SK-N-SH (cell line): ENCODE results near the gene PROX1. TPM values are rescaled to one million over a fixed set of nuclear protein-coding genes. Genes with fewer than 3 reads are reported as not detected.

Source experiments
- CTCF ChIA-PET: fragments of 300-600, 350-600 bp; formaldehyde crosslinking; extraction: SDS; loops from one replicate; lab custom pipeline; 2021; lab: Yijun Ruan, JAX
- POLR2A ChIA-PET: fragments of 350-600 bp; sonication (Branson Sonifier 250); formaldehyde crosslinking; extraction: SDS; loops from one replicate; lab custom pipeline; 2020; ENCODE audit warnings: antibody characterized with exemption, inconsistent platforms; lab: Yijun Ruan, JAX
- DNase-seq: peaks from one replicate; pipeline ENCODE4 v3.0.0; 2012
- H2AFZ ChIP-seq: fragments of 200-600 bp; sonication (generic); 2 replicates; pipeline ENCODE4 v1.8.1; 2016; ENCODE audit warnings: antibody characterized with exemption, mild to moderate bottlenecking, low read depth
- H3F3A ChIP-seq: fragments of 200-600 bp; sonication (generic); replicated peaks from 2 replicates; pipeline ENCODE3; 2016; ENCODE audit warnings: antibody characterized with exemption, mild to moderate bottlenecking; ENCODE audit not compliant: insufficient read depth
- H3K27ac ChIP-seq, 2 experiments: fragments of 200-500 bp in 1 of 2; fragments of 200-600 bp in 1 of 2; sonication (Bioruptor generic) in 1 of 2; sonication (generic), shearing (Covaris generic) in 1 of 2; 2 replicates each; pipeline versions ENCODE4 v1.5.1 to v1.6.1; 2014 to 2016; ENCODE audit warnings: low read depth in 2 of 2, inconsistent platforms in 1 of 2, low read length in 1 of 2, mild to moderate bottlenecking in 1 of 2, mixed read lengths in 1 of 2
- H3K27me3 ChIP-seq: fragments of 200-600 bp; sonication (generic), shearing (Covaris generic); 2 replicates; pipeline ENCODE4 v1.6.1; 2016; ENCODE audit warnings: mixed run types; ENCODE audit not compliant: insufficient read depth
- H3K36me3 ChIP-seq, 2 experiments: fragments of 200-500 bp in 1 of 2; fragments of 200-600 bp in 1 of 2; sonication (Bioruptor generic) in 1 of 2; sonication (generic) in 1 of 2; replicated peaks in 1 of 2; 2 replicates each; pipeline versions ENCODE3 to v1.5.1; 2014 to 2016; ENCODE audit warnings: low read length in 1 of 2, mild to moderate bottlenecking in 1 of 2; ENCODE audit not compliant: insufficient read depth in 2 of 2, control insufficient read depth in 1 of 2
- H3K4me1 ChIP-seq, 2 experiments: fragments of 200-500 bp in 1 of 2; fragments of 200-600 bp in 1 of 2; sonication (Bioruptor generic) in 1 of 2; sonication (generic), shearing (Covaris generic) in 1 of 2; 2 replicates each; pipeline versions ENCODE4 v1.5.1 to v1.6.1; 2014 to 2016; ENCODE audit warnings: low read depth in 1 of 2, low read length in 1 of 2, mixed run types in 1 of 2; ENCODE audit not compliant: insufficient read depth in 2 of 2, control insufficient read depth in 1 of 2
- H3K4me2 ChIP-seq: fragments of 200-600 bp; sonication (generic), shearing (Covaris generic); 2 replicates; pipeline ENCODE4 v1.6.1; 2017; ENCODE audit warnings: mixed run types
- H3K4me3 ChIP-seq, 2 experiments: fragments of 200-500 bp in 1 of 2; fragments of 200-600 bp in 1 of 2; sonication (Bioruptor generic) in 1 of 2; sonication (generic), shearing (Covaris generic) in 1 of 2; 2 replicates each; pipeline versions ENCODE4 v1.5.1 to v1.8.1; 2014 to 2016; ENCODE audit warnings: low read depth in 2 of 2, inconsistent platforms in 1 of 2, low read length in 1 of 2, mild to moderate bottlenecking in 1 of 2, mixed read lengths in 1 of 2, moderate library complexity in 1 of 2
- H3K79me2 ChIP-seq: fragments of 200-600 bp; sonication (generic); 2 replicates; pipeline ENCODE4 v1.8.1; 2017; ENCODE audit warnings: mild to moderate bottlenecking; ENCODE audit not compliant: insufficient read depth
- H3K9ac ChIP-seq: fragments of 200-600 bp; sonication (generic); 2 replicates; pipeline ENCODE4 v1.6.1; 2017; ENCODE audit warnings: mixed run types
- H3K9me2 ChIP-seq: fragments of 200-600 bp; sonication (generic); 2 replicates; pipeline ENCODE4 v1.6.1; 2017; ENCODE audit warnings: mixed run types
- H3K9me3 ChIP-seq: fragments of 200-600 bp; sonication (generic); 2 replicates; pipeline ENCODE4 v1.6.1; 2017; ENCODE audit warnings: mixed run types, mild to moderate bottlenecking, moderate library complexity
- H4K20me1 ChIP-seq: fragments of 200-600 bp; sonication (generic); 2 replicates; pipeline ENCODE4 v1.6.1; 2017; ENCODE audit warnings: mild to moderate bottlenecking, mixed run types; ENCODE audit not compliant: insufficient read depth
- CTCF ChIP-seq: fragments of 200-600 bp; sonication (generic); IDR thresholded peaks from 2 replicates; pipeline ENCODE4 v1.6.1; 2017; ENCODE audit warnings: antibody characterized with exemption, mild to moderate bottlenecking, moderate library complexity
- EP300 ChIP-seq, 2 experiments: IDR thresholded peaks; 2 replicates each; pipeline versions ENCODE4 v1.4.0 to v1.6.1; 2012; ENCODE audit warnings: borderline replicate concordance in 1 of 2, low read depth in 1 of 2, low read length in 1 of 2
- EZH2phosphoT487 ChIP-seq: fragments of 200-600 bp; sonication (generic); IDR thresholded peaks from 2 replicates; pipeline ENCODE4 v1.6.1; 2017; ENCODE audit warnings: low read depth, mixed run types, mild to moderate bottlenecking, antibody characterized with exemption, moderate library complexity, borderline replicate concordance
- FOSL2 ChIP-seq: IDR thresholded peaks from 2 replicates; pipeline ENCODE4 v1.4.0; 2012; ENCODE audit warnings: low read depth, mild to moderate bottlenecking, moderate library complexity, borderline replicate concordance
- FOXJ3 ChIP-seq: sonication (generic); formaldehyde crosslinking; IDR thresholded peaks from 2 replicates; pipeline ENCODE4 v1.5.1; 2020; ENCODE audit warnings: mild to moderate bottlenecking, missing genetic modification reagents
- GABPA ChIP-seq: IDR thresholded peaks from 2 replicates; pipeline ENCODE4 v1.4.0; 2012; ENCODE audit warnings: low read depth, mild to moderate bottlenecking
- JUND ChIP-seq: IDR thresholded peaks from 2 replicates; pipeline ENCODE4 v1.4.0; 2012
- MXI1 ChIP-seq: IDR thresholded peaks from 2 replicates; pipeline ENCODE4 v1.6.1; 2012; ENCODE audit warnings: mild to moderate bottlenecking, low read depth, low read length, improper control_type of control experiment
- NFIC ChIP-seq: IDR thresholded peaks from 2 replicates; pipeline ENCODE4 v1.4.0; 2012; ENCODE audit warnings: borderline replicate concordance
- NRF1 ChIP-seq: IDR thresholded peaks from 2 replicates; pipeline ENCODE4 v1.6.1; 2012; ENCODE audit warnings: low read depth, mild to moderate bottlenecking, low read length
- POLR2AphosphoS5 ChIP-seq: IDR thresholded peaks from 2 replicates; pipeline ENCODE4 v1.6.1; 2012; ENCODE audit warnings: low read depth, low read length
- RAD21 ChIP-seq: IDR thresholded peaks from 2 replicates; pipeline ENCODE4 v1.6.1; 2012; ENCODE audit warnings: mild to moderate bottlenecking, low read length
- RCOR1 ChIP-seq: fragments of 150-350 bp; IDR thresholded peaks from 2 replicates; pipeline ENCODE4 v1.6.1; 2017; ENCODE audit warnings: antibody characterized with exemption, low read length
- RFX5 ChIP-seq: IDR thresholded peaks from 2 replicates; pipeline ENCODE4 v1.6.1; 2012; ENCODE audit warnings: mild to moderate bottlenecking, improper control_type of control experiment, low read length
- SIN3A ChIP-seq: IDR thresholded peaks from 2 replicates; pipeline ENCODE4 v1.6.1; 2012; ENCODE audit warnings: low read depth, mild to moderate bottlenecking, low read length, moderate library complexity, borderline replicate concordance
- TAF1 ChIP-seq: IDR thresholded peaks from 2 replicates; pipeline ENCODE4 v1.6.1; 2012; ENCODE audit warnings: low read depth, mild to moderate bottlenecking, low read length, moderate library complexity, borderline replicate concordance
- TEAD4 ChIP-seq: IDR thresholded peaks from 2 replicates; pipeline ENCODE4 v1.4.0; 2012; ENCODE audit warnings: mild to moderate bottlenecking, borderline replicate concordance; ENCODE audit not compliant: insufficient read depth
- USF1 ChIP-seq: IDR thresholded peaks from 2 replicates; pipeline ENCODE4 v1.4.0; 2012; ENCODE audit warnings: low read depth, borderline replicate concordance
- WGBS: methylation state at CpG from one replicate; pipeline ENCODE4 v1.1.6; 2017; ENCODE audit warnings: low lambda C conversion rate; 5-methylcytosine and 5-hydroxymethylcytosine counted together
- polyA plus RNA-seq, 3 experiments: library from polyadenylated mRNA; depleted of rRNA; stranded (reverse); fragments of >200 nt; gene quantifications; 2 replicates each; pipeline ENCODE4 v1.2.3, GENCODE V29; 2012
- TF ChIP-seq, protein P1 (sequence below): fragments of 150-350 bp; IDR thresholded peaks from 2 replicates; pipeline ENCODE4 v1.6.1; 2017; ENCODE audit warnings: antibody characterized with exemption, low read length, low read depth, borderline replicate concordance
- TF ChIP-seq, protein P2 (sequence below): IDR thresholded peaks from 2 replicates; pipeline ENCODE4 v1.4.0; 2012; ENCODE audit warnings: low read depth

Gene PROX1
- polyA plus RNA-seq, 1 of the 3 experiments (the other 2 are of a cell fraction): 0.25 TPM

GRCh38 chr1:214010717-214011116 is 22.9 kb downstream of the PROX1 start (continued):
- TF ChIP-seq EZH2phosphoT487: no peak
- TF ChIP-seq MXI1: peak; percentile 28; the same call in 1 of the 2 replicates
- no peak for TF ChIP-seq TAF1
- no peak for TF ChIP-seq NRF1
- TF ChIP-seq EP300 (IDR thresholded peaks at IDR 0.05; ENCODE audit: borderline replicate concordance in 1 of 2, low read depth in 1 of 2, low read length in 1 of 2): peak in 1 of 2 experiments; percentile 56; a peak in 2 of 4 replicates
- TF ChIP-seq NFIC: no peak

- TF ChIP-seq POLR2AphosphoS5 (no peak), SIN3A (no peak), MXI1 (no peak), RFX5 (no peak), FOSL2 (no peak)
- TF ChIP-seq, protein P1, sequence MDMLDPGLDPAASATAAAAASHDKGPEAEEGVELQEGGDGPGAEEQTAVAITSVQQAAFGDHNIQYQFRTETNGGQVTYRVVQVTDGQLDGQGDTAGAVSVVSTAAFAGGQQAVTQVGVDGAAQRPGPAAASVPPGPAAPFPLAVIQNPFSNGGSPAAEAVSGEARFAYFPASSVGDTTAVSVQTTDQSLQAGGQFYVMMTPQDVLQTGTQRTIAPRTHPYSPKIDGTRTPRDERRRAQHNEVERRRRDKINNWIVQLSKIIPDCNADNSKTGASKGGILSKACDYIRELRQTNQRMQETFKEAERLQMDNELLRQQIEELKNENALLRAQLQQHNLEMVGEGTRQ: no peak
- no peaks in the 10 kb centered on the region for H3K27me3 ChIP-seq
- H3F3A ChIP-seq: no peaks in the 10 kb centered on the region
- ChIA-PET CTCF (interaction anchor here (1.4 kb wide), 1 partner anchor 18 kb away, joined by 4 read pairs; no protein-coding TSS in a partner anchor), POLR2A (interaction anchor here (1.0 to 2.3 kb wide), 3 partner anchors 7 to 143 kb away, joined by 3 to 5 read pairs (median 5); no protein-coding TSS in a partner anchor)
- H3K79me2 ChIP-seq: no peaks in the 10 kb centered on the region
- DNase-seq: no peak
- no peak overlapping the region for H2AFZ ChIP-seq
- peak overlapping the region in 1 of 2 experiments; percentile 100; a peak in 2 of 4 replicates for H3K27ac ChIP-seq
- H3K4me3 ChIP-seq: no peak overlapping the region
- H3K9me2 ChIP-seq: no peaks in the 10 kb centered on the region
- 25% methylated on average over 2 of the region's 2 CpGs for WGBS
- H3K4me2 ChIP-seq: no peak overlapping the region
- peaks cover 0 to 15% of the 10 kb centered on the region in 2 experiments for H3K36me3 ChIP-seq
- no peaks in the 10 kb centered on the region for H3K9me3 ChIP-seq
- H3K9ac ChIP-seq: no peak overlapping the region
- H3K4me1 ChIP-seq: peaks cover 0 to 46% of the 10 kb centered on the region in 2 experiments; a peak in 2 of 4 replicates
- H4K20me1 ChIP-seq: no peaks in the 10 kb centered on the region
Measured at GRCh38 chr1:214012418-214012817, 24.6 kb downstream of the PROX1 start.

DNA sequence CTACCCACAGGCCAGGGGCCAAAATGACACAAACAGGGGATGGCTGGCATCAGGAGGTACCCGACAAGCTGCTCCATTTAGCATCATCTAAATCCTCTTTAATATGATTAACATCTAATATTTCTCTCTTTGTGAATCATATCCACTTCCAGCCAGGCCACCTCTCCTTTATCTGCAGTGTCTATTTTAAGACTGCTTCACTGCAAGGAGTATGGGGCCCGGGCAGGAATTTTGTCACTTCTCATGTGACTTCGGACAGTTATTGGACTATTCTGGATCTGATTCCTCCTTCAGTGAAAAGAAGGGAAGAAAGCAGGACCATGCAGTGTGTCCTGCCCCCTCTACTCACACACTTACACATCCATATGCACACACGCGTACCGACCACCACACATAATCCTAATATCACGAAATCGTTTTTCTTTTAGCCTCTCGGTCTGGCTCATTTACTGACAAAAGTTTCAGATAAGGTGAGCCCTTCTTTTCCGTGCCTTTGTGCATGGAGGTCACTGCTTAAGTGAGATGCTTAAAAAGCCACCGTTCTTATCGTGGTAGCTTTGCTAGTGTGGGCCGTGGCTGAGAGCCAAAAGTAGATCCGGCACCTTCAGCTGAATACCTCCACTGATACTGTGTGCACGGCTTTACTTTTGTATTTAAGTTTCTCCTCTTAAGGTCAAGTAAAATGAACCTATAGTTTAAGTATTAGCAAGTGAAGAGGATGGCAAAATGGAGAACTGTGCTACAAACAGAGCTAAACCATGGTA is 26.0 kb downstream of the PROX1 start:
- Histone ChIP-seq H3K4me2 (no peak overlapping the region), H3K27me3 (no peaks in the 10 kb centered on the region), H3K79me2 (no peaks in the 10 kb centered on the region), H3F3A (no peaks in the 10 kb centered on the region), H3K4me3 (no peak overlapping the region), H2AFZ (no peak overlapping the region), H3K27ac (peak overlapping the region in 1 of 2 experiments; percentile 47; a peak in 2 of 4 replicates), H3K9me2 (no peaks in the 10 kb centered on the region), H3K9me3 (no peaks in the 10 kb centered on the region), H4K20me1 (no peaks in the 10 kb centered on the region), H3K36me3 (peaks cover 0 to 15% of the 10 kb centered on the region in 2 experiments), H3K9ac (no peak overlapping the region), H3K4me1 (peaks cover 0 to 48% of the 10 kb centered on the region in 2 experiments; a peak in 2 of 4 replicates)
- ChIA-PET POLR2A (no interaction called here), CTCF (interaction anchor here (1.4 to 2.0 kb wide), 2 partner anchors 20 to 110 kb away, joined by 4 to 8 read pairs; no protein-coding TSS in a partner anchor)
- 55% methylated on average over 15 of the region's 15 CpGs for WGBS
- no peak for DNase-seq
- TF ChIP-seq NFIC: no peak
- TF ChIP-seq RAD21: no peak
- TF ChIP-seq EP300 (IDR thresholded peaks at IDR 0.05; ENCODE audit: borderline replicate concordance in 1 of 2, low read depth in 1 of 2, low read length in 1 of 2): no peak
- no peak for TF ChIP-seq RCOR1
- no peak for TF ChIP-seq TEAD4
- no peak for TF ChIP-seq POLR2AphosphoS5
- TF ChIP-seq USF1: no peak
- TF ChIP-seq, protein P2, sequence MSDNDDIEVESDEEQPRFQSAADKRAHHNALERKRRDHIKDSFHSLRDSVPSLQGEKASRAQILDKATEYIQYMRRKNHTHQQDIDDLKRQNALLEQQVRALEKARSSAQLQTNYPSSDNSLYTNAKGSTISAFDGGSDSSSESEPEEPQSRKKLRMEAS: no peak
- TF ChIP-seq TAF1: no peak
- no peak for TF ChIP-seq RFX5
- TF ChIP-seq FOXJ3 (CRISPR knock-in tag): no peak
- TF ChIP-seq JUND: no peak
- no peak for TF ChIP-seq SIN3A
- TF ChIP-seq FOSL2: no peak
- no peak for TF ChIP-seq CTCF
- no peak for TF ChIP-seq GABPA
